NCI-H345 (cell line): ENCODE measurements around the gene NUDT6.

ENCODE experiments used
- DNase-seq: peaks from one replicate; lab custom pipeline; 2025; lab: John Stamatoyannopoulos, UW

NUDT6 gene

DNA sequence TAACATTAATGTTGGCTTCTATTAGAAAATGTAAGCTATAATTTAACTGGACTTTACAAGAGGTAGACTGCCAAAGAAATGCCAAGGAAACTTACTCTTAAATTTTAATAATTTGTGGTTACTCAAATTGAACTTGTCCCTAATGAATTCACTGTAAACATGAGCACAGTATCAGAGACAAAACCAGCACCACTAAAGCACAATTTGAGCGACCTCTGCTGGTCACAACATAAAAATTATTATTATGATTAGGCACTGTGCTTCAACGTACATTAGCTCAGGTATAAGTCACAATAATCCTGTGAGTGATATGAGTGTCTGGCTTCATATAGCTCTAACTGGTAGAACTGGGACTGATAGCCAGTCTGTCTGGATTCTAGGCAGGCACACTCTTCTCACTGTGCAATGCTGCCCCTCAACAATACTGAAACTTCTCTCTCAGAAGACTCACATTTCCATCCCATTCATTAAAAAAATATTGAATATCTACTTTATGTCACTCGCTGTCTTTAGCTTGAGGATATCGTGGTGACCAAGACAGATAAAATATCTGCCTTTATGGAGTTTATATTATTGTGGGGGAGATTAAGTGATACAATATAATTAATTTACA, 8.0 kb downstream of the NUDT6 start:
- no peak for DNase-seq

DNA sequence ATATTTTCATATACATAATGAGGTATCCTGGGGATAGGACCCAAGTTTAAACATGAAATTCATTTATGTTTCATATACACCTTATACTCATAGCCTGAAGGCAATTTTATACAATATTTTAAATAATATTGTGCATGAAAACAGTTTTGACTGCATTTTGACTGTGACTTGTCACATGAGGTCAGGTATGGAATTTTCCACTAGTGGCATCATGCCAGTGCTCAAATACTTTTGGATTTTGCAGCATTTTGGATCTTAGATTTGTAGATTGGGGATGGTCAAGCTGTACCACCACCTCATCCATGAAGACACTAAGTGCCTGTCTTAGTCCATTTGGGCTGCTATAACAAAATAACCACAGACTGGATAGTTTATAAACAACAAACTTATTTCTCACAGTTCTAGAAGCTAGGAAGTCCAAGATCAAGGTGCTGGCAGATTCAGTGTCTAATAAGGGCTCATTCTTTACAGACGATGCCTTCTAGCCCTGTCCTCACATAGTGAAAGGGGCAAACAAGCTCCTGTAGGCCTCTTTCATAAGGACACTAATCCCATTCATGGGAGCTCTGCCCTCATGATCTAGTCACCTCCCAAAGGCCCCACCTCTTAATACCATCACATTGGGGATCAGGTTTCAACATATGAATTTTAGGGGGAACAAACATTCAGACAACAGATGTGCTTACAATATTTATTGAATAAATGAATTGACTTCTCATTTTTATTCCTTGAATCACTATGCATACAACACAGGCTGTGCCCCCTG, 9.4 kb downstream of the NUDT6 start:
- no peak for DNase-seq

DNA sequence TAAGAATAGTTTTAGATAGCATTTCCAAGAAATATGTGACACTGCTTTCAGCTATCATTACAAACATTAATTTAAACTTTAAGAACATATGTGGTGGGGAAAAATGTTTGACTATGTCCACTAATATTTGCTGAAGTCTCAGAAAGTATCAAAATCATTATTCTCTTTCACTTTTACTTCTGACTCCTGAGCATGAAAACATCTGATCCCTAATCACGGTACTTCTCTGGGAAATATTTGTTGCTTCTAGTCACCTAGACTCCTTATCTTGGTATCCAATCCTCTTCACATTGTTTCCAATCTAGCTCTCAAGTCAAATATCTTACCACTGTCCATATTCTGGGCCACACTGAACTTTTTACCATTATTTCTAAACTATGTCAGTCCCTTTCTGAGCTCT, 10.8 kb downstream of the NUDT6 start:
- no peak for DNase-seq

DNA sequence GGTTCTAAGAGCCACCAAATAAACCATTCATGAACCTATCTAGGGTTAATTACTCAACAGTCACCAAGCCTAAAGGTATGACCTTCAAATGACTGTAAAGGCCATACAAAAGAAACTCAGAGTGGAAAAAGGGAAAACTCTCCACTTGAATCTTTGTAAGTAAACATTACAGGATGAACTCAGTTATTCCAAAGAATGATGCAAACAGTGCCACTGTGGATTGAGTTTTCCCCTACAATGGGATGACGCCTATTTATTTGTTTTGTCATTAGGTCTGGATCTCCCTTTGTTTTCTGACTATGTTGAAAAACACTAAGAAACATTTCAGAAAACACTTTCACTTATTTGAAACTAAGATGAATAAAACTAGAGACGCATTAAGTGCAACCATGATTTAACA, 12.7 kb downstream of the NUDT6 start:
- DNase-seq, result no peak

DNA sequence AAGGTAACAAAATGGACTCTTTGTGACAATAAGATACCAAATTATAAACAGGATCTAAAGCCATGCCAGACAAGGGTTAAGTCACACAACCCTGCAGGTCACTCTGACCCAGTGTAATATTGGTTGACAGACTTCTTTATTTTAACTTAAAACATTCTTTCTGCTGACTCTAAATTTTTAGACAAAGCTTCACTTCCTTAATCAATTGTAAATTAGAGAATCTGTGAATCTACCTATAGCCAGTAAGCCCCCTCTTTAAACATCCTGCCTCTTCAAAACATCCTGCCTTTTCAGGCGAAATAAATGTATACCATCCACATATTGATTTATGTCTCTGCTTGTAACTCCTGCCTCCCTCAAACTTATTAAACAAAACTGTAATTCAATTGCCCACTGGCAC, 14.2 kb downstream of the NUDT6 start:
- DNase-seq, result no peak

DNA sequence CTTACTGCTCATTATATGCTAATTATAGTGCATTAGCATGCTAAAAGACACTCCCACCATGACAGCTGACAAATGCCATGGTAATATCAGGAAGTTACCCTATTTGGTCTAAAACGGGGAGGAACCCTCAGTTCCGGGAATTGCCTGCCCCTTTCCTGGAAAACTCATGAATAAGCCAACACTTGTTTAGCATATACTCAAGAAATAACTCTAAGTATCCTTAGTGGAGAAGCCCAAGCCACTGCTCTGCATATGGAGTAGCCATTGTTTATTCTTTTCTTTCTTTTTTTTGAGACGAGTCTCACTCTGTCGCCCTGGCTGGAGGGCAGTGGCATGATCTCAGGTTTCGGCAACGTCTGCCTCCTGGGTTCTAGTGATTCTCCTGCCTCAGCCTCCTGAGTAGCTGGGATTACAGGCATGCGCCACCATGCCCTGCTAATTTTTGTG, 15.5 kb downstream of the NUDT6 start:
- no peak for DNase-seq

DNA sequence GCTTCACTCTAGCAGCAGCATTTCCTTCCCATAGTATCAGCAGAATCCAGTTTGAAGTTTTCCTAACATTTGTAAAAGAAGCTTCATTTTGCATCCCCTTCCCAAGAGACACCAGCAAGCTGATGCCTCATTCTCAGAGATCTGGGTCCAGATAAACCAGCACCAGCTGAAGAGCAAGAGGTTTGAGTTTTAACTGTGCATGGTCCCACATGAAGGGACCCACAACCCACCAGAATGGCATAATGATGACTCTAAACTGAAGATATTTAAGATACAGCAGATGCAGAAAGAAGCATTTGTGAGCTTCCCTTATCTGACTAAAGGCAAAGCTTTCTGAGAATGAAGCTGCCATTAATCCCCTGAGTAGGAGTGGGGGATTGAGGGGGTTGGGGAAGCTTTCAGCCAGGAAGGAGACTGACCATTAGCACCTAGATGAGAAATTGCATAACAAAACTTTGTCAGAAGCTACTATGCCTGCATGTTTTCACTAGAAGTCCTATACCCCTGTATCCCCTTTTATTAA, 18.6 kb downstream of the NUDT6 start:
- DNase-seq, result no peak

DNA sequence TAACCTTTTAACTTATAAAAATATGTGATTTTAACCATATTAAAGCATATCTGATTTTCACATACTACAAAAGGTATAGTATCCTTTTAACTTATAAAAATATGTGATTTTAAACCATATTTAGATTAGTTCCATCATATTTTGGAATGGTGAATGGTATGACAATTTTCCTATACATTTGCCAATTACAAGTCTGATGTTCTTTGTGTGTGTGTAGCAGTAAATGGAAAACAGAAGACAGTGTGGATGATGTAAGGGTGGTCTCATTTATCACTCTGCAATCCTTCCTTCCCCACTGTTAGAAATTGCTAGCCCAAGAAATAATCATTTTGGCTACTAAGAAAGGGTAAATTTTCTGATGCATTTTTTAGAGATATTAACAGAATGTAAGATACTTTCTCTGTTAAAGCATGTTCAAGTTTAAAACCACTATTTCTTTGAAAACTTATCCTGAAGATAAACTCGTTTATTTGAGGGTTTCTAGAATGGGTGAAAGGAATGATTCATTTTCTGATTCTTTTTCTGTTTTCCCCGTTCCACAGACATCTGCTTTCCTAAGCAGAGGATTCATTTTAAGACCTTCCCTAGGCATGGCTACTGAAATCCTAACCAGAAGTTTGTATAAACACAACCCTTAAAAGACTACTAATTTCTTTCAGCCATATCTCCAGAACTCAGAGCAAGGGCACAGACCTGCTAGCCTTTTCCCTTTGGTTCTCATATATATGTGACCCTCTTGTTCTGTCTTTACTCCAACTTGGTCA, 21.0 kb downstream of the NUDT6 start:
- no peak for DNase-seq

DNA sequence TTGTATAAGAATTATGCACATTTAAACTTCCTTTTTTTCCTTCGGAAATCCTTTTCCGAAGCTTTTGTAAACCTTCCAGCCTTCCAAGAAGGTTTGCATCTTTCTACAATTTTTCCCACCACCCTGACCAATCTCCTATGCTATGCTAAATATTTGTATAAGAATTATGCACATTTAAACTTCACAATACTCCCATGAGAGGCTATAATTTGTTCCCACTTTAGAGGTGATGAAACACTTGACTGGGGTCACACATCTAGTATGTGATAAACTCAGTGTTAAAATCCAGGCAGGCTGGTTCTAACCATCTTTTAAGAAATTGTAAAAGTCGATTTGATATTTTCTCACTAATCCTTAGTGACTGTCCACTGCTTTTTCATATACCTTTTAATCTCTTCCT, 22.1 kb downstream of the NUDT6 start:
- DNase-seq, result no peak

DNA sequence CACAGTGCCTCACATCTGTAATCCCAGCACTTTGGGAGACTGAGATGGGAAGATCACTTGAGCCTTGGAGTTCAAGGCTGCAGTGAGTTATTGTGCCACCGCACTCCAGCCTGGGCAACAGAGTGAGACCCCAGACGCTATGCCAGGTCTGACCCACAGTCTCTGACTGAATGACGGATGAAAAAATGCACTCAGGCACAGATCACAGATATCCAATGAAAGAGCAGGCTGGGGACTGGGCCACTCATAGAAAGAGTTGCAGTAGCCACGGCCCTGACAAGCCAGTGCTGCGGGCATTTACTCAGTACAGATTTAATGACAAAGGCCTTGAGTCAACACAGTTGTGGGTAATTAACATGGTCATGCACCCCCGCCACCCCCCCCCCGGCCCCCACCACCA, 22.7 kb downstream of the NUDT6 start:
- DNase-seq, result no peak

DNA sequence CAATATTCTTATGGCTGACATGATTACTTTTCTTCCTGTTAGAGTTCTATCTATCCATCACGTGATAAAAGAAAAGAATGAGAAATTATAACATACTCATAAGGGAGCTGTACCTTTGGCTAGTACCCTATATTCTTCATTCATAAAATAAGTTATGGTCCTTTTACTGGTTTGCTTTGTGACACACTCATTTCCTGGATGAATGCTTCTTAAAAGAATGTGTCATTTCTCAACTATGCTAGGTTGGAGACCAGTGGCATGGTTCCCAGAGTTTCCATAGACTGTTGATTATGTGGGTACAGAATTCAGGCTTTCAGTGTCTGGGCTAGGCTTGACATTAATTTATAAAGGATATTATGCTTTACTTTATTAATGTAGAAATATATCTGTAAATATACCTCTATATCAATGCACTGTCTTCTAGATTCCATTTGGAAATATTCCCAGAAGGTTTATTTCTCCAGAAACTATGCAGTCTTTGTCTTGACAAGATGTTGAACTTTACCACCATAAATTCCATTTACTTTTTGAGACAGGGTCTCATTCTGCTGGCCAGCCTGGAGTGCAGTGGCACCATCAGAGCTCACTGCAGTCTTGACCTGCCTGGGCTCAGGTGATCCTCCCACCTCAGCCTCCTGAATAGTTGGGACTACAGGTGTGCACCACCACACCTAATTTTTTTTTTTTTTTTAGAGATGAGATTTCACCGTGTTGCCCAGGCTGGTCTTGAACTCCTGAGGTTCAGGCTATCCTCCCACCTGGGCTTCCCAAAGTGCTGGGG, 23.8 kb downstream of the NUDT6 start:
- DNase-seq, result no peak

DNA sequence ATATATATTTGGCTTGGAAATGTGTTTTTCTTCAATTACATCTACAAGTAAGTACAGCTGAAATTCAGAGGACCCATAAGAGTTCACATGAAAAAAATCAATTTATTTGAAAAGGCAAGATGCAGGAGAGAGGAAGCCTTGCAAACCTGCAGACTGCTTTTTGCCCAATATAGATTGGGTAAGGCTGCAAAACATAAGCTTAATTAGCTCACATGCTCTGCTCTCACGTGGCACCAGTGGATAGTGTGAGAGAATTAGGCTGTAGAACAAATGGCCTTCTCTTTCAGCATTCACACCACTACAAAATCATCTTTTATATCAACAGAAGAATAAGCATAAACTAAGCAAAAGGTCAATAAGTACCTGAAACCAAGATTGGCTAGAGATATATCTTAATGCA, 26.1 kb downstream of the NUDT6 start:
- no peak for DNase-seq

DNA sequence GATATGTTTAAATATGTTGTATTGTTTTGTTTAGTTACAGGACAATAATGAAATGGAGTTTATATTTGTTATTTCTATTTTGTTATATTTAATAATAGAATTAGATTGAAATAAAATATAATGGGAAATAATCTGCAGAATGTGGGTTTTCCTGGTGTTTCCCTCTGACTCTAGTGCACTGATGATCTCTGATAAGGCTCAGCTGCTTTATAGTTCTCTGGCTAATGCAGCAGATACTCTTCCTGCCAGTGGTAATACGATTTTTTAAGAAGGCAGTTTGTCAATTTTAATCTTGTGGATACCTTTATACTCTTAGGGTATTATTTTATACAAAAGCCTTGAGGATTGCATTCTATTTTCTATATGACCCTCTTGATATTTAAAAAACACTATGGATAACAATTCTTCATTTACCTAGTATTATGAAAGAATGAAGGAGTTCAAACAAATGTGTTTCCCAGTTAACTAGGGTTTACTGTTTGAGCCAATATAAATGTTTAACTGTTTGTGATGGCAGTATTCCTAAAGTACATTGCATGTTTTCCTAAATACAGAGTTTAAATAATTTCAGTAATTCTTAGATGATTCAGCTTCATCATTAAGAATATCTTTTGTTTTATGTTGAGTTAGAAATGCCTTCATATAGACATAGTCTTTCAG, 26.9 kb downstream of the NUDT6 start:
- no peak for DNase-seq

DNA sequence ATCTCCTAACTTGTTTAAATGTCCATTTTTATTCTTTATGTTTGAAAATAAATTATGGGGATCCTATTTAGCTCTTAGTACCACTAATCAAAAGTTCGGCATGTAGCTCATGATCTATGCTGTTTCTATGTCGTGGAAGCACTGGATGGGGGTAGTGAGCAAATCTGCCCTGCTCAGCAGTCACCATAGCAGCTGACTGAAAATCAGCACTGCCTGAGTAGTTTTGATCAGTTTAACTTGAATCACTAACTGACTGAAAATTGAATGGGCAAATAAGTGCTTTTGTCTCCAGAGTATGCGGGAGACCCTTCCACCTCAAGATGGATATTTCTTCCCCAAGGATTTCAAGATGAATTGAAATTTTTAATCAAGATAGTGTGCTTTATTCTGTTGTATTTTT, 27.6 kb downstream of the NUDT6 start:
- DNase-seq, result no peak

DNA sequence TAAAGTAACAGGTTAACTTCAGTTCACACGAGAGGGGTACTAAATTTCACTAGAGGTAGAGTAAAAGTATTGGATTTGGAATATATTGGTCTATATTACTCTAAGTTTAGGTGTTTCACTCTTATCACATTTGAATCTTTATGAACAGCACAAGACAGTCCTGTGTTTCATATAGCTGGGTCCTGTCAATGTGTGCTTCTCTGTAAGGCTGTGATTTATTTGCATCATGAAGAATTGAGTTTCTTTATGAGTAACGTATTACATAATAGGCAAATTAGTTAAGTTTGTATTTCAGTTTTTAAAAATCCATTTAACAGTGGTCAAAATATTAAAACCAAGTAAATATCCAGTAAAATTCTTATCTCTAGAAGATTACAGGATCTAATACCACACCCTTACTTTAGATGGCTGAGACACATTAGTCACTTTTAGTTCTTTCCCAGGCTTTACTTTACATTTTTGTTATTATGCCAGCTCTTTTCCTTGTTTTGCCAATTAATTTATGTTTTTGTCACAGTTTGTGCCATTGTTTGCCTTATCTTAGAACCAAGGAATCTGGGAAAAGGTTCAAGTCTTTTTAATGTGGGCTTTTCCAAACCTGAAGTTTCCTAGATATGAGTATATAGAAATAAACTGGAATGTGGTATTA, 32.1 kb downstream of the NUDT6 start:
- DNase-seq, result no peak

DNA sequence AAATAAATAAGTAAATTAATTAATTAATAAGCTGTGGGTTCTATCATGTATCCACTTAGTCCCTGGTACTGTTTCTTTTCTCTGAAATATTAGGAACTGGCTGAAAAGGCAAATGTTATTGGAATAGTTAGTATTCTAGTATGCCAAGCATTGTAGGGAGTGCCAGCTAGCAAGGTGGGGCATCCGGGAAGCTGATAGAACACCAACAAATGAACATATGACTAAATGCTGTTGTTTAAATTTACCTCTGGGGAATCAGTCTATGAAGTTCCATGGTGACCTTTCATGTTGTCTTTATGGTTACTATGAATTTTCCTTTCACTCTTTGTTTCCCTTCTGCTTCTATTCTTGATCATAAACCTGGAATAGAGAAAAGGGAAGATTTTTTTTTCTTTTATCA, 32.7 kb downstream of the NUDT6 start:
- DNase-seq, result no peak

DNA sequence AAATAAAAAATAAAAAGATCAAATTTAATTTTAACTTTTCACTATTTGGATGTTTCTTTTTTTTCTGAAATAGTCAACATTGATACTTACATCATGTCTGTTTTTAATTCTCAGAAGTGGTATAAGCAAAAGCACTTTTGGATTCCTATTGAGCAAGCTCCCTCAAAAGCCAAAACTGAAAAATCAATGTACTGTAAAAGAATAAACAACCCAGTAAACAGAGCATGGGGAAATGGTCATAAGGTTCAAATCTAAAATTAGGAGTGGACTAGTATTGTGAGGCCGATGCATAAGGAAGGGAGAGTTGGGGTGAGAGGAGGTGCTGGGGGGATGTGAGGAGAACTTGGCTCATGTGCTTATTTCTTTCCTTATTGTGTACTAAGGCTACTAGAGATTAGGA, 37.9 kb downstream of the NUDT6 start:
- no peak for DNase-seq

DNA sequence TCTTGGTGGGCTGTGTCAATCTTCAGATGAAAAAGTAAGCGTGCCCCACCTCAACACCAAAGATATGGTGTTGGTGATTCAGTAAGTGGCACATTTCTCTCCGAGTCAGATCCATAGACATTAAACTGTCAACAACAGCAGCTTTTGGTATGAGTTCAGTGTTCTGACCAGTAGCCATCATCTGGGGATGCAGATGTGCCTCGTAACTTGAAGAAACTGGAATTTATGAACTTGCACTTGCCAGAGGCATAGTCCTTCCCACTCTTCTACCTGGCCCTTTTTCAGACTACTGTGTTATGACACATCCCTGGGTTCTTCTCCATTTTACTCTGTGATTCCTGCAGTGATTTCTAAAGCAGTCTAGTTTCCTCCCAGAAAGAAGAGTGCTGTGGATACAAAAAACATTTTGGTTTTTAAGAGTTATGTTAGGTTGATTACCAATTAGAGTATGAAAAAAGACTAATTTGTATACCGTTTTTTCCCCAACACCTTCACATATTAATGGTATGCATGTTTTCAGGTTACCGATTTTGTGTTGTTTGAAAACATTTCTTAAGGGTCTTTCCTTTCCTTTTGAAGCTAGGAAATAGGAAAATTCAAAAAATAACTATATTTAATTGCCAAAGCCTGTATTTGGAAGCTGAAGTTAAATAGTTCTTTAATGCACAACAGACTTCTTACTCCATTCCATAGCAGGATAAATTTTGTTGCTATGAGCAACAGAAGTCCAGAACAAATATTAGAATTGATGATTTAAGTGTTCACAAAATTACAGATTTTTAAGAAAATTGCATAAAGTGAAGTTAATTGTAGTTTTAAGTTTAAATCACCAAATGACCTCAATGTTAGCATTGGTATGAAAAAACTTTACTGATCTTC, 39.3 kb downstream of the NUDT6 start:
- no peak for DNase-seq

DNA sequence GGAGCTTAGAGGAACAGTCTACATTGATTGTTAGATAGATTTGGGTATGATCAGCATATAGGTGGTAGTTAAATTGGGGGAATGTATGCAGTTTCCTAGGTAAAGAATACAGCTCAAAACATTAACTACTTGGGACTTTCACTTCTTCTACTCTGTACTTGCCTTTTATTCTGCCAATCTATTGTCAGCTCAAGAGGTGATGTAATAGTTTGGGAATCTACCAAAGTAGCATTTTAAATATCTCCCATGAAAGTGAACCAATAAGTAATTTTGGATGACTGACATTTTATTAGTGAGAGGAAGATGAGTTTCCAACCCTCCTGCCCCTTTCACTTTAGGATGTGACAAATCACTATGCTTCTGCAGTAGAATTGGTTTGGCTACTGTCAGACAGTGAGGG, 43.4 kb downstream of the NUDT6 start:
- DNase-seq, result no peak

DNA sequence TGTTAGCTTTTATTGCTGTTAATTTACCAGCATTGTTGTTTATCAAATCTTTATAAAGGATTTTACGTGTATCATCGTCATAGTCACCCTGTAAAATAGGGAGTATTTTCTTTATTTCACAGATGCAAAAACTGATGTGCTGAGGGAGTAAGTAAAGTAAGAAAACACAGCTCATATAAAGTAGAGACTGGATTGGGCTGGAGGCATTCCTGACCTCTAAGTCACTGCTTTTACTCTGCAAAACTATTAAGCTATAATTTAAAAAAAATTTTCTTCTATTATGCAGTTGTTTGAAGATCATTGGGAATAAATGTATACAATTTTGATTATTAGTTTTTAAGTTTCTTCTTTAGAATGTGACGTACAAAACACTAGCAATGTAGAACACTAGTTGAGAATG, 45.9 kb downstream of the NUDT6 start:
- no peak for DNase-seq
